HEK293T (cell line): ENCODE results near the gene ZNF343.

Experiments used
- CTCF ChIA-PET: fragments of 350-600 bp; formaldehyde crosslinking; extraction: SDS; loops from one replicate; lab custom pipeline; 2021; ENCODE audit warnings: antibody characterized with exemption, inconsistent platforms; lab: Yijun Ruan, JAX
- POLR2A ChIA-PET: fragments of 350-600 bp; formaldehyde crosslinking; extraction: SDS; loops from one replicate; lab custom pipeline; 2020; ENCODE audit warnings: antibody characterized with exemption, inconsistent platforms; lab: Yijun Ruan, JAX
- DNase-seq: peaks from one replicate; pipeline ENCODE4 v3.0.0; 2012; ENCODE audit warnings: mixed read lengths; ENCODE audit errors: extremely low spot score
- ARNT ChIP-seq: fragments of 450-650 bp; IDR thresholded peaks from 2 replicates; pipeline ENCODE4 v1.6.1; 2017; ENCODE audit warnings: mild to moderate bottlenecking
- BHLHE40 ChIP-seq: fragments of 450-650 bp; IDR thresholded peaks from 2 replicates; pipeline ENCODE4 v1.6.1; 2016; ENCODE audit warnings: mild to moderate bottlenecking, moderate library complexity, borderline replicate concordance
- CTBP1 ChIP-seq: fragments of 450-650 bp; IDR thresholded peaks from 2 replicates; pipeline ENCODE4 v1.6.1; 2016; ENCODE audit warnings: borderline replicate concordance
- ELF4 ChIP-seq: fragments of 450-650 bp; IDR thresholded peaks from 2 replicates; pipeline ENCODE4 v1.6.1; 2017; ENCODE audit warnings: antibody characterized with exemption
- FOXA1 ChIP-seq: fragments of 450-650 bp; IDR thresholded peaks from 2 replicates; pipeline ENCODE4 v1.6.1; 2016; ENCODE audit warnings: mild to moderate bottlenecking
- FOXK2 ChIP-seq: fragments of 450-650 bp; IDR thresholded peaks from 2 replicates; pipeline ENCODE4 v1.6.1; 2016; ENCODE audit warnings: mild to moderate bottlenecking
- FOXM1 ChIP-seq: fragments of 450-650 bp; IDR thresholded peaks from 2 replicates; pipeline ENCODE4 v1.6.1; 2017; ENCODE audit warnings: mild to moderate bottlenecking, borderline replicate concordance
- HDGF ChIP-seq: fragments of 450-650 bp; IDR thresholded peaks from 2 replicates; pipeline ENCODE4 v1.6.1; 2017; ENCODE audit warnings: antibody characterized with exemption, borderline replicate concordance
- L3MBTL2 ChIP-seq: fragments of 450-650 bp; conservative IDR thresholded peaks from 2 replicates; pipeline ENCODE4 v1.6.1; 2016; ENCODE audit warnings: mild to moderate bottlenecking
- LEF1 ChIP-seq: fragments of 450-650 bp; IDR thresholded peaks from 2 replicates; pipeline ENCODE4 v1.6.1; 2017; ENCODE audit warnings: mild to moderate bottlenecking, borderline replicate concordance
- NFRKB ChIP-seq: fragments of 450-650 bp; IDR thresholded peaks from 2 replicates; pipeline ENCODE4 v1.6.1; 2016; ENCODE audit warnings: mild to moderate bottlenecking, moderate library complexity
- PKNOX1 ChIP-seq: fragments of 450-650 bp; IDR thresholded peaks from 2 replicates; pipeline ENCODE4 v1.6.1; 2016
- SP1 ChIP-seq: fragments of 450-650 bp; IDR thresholded peaks from 2 replicates; pipeline ENCODE4 v1.6.1; 2017
- SUZ12 ChIP-seq: fragments of 450-650 bp; IDR thresholded peaks from 2 replicates; pipeline ENCODE4 v1.6.1; 2016; ENCODE audit warnings: mild to moderate bottlenecking
- TARDBP ChIP-seq: fragments of 450-650 bp; IDR thresholded peaks from 2 replicates; pipeline ENCODE4 v1.6.1; 2016
- ZNF384 ChIP-seq: fragments of 450-650 bp; IDR thresholded peaks from 2 replicates; pipeline ENCODE4 v1.6.1; 2016

The ZNF343 gene

DNA sequence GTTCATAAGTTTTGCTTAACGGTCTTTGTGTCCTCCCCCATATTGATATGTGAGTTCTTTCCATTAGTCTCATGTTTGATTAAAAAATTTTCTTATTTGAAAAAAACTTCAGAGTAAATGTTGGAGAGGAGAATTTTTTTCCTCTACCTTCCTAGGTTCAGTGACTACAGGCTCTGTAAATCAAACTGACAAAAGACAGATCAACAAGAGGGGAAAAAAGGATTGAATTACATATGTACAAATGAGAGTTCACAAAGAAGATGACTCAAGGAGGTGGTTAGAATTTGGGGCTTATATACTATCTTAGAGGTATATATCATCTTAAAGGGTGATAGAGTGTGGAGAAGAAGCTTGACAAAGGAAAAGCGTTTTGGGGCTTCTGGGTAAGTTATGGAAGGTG, 33.2 kb upstream of the ZNF343 start:
- ChIA-PET CTCF (interaction anchor here (0.6 to 0.8 kb wide), 4 partner anchors 17 to 24 kb away, joined by 3 to 4 read pairs (median 3); no protein-coding TSS in a partner anchor), POLR2A (no interaction called here)
- DNase-seq = no peak
- 0 out of 2 replicates have a peak, but pooled peaks have one; percentile 5 for TF ChIP-seq PKNOX1
- no peak for TF ChIP-seq SP1
- TF ChIP-seq FOXA1 = no peak
- no peak for TF ChIP-seq FOXK2

DNA sequence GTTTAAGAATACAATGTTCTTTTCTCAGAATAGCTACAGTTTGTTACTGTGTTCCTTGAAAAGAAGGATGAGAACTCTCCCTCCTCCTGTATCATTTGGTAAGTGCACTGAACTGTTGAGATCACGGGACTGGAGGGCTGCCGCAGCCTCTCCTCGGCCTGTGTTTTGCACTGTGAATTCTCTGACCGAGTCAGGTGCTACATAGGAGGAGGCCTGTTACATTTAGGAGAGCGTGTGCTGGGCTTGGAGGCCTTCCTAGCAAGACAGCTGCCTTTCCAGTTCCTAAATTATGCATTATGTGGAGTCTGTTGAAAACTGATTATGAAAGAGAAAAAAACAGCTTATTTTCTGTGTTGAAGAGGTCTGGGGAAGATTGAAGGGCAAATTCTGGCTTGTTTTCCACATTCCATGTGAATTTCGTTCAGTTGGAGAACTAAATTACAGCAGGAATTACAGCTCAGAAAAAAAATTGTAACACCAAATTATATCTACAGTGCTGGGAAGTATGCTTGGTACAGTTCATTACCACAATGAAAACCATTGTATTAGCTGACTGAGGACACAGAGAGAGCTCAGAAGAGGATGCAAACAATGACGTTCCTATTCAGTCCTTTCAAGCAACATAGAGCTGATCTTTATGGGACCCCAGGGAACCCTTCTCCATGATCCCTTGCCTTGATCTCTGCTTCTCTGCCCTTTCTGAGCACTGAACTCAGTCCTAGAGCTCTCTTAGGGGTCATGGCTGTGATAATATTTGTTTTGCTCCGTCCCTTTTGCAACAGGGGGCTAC, 30.4 kb upstream of the ZNF343 start:
- POLR2A ChIA-PET = interaction anchor here (0.6 to 1.2 kb wide), 3 partner anchors 10 to 117 kb away, joined by 3 read pairs; no protein-coding TSS in a partner anchor
- TF ChIP-seq ARNT (no peak), ELF4 (no peak), CTBP1 (no peak), BHLHE40 (no peak), TARDBP (no peak), HDGF (no peak), SUZ12 (no peak), NFRKB (no peak), L3MBTL2 (no peak), FOXA1 (no peak), SP1 (no peak)
- CTCF ChIA-PET = interaction anchor here (1.3 to 1.6 kb wide), 2 partner anchors 15 to 17 kb away, joined by 5 to 6 read pairs; no protein-coding TSS in a partner anchor
- DNase-seq = no peak

DNA sequence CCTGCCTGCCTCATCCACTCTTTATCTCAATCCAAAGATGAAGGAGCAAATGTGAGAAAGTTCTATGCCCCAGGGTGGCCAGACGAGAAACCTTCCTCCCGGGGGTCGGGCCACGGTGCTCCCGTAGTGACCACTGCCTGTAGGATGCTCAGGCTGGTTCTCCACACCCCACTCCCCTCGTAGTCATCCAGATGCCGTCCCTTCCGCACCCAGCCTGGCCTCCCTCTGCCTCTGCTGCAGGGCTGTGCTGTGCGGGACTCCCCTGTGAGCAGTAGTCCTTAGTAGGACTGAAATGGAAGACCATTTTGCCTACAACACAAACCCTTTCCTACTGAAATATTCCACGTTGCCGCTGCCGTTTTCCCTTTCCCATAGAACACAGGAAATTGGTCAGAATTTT, 29.6 kb upstream of the ZNF343 start:
- CTCF ChIA-PET = no interaction called here
- no peak for DNase-seq
- TF ChIP-seq ELF4 (no peak), HDGF (no peak), CTBP1 (no peak), ZNF384 (no peak), LEF1 (no peak), FOXA1 (no peak), SUZ12 (no peak), BHLHE40 (no peak), TARDBP (no peak), FOXK2 (no peak), L3MBTL2 (no peak), FOXM1 (no peak), NFRKB (no peak)
- POLR2A ChIA-PET = no interaction called here

- ChIA-PET CTCF (interaction anchor here (0.7 kb wide), 1 partner anchor 15 kb away, joined by 3 read pairs; no protein-coding TSS in a partner anchor), POLR2A (no interaction called here)
- DNase-seq = no peak
- TF ChIP-seq ELF4 (no peak), FOXK2 (no peak), FOXM1 (no peak), SP1 (no peak), CTBP1 (no peak)
These were observed 28.4 kb upstream of the ZNF343 start for GRCh38 chr20:2537101-2537500.

GRCh38 chr20:2536560-2536986, 27.9 kb upstream of the ZNF343 start, which contains the start of gene TMC2:
TSS of gene TMC2 (plus strand) at chr20:2536573. CDS start at chr20:2536622, 49 bp downstream.
- DNase-seq = no peak
- ChIA-PET CTCF (no interaction called here), POLR2A (no interaction called here)
- no peak for TF ChIP-seq FOXM1
- TF ChIP-seq SP1 = no peak
- TF ChIP-seq FOXA1 = no peak
- TF ChIP-seq LEF1 = no peak
- TF ChIP-seq FOXK2 = no peak
- no peak for TF ChIP-seq PKNOX1
- no peak for TF ChIP-seq CTBP1
- no peak for TF ChIP-seq HDGF

- POLR2A ChIA-PET = no interaction called here
- TF ChIP-seq CTBP1 (no peak), FOXM1 (no peak), PKNOX1 (no peak), BHLHE40 (no peak), TARDBP (no peak), FOXA1 (no peak), FOXK2 (no peak), ZNF384 (no peak), ELF4 (no peak), NFRKB (no peak), HDGF (no peak), SP1 (no peak), SUZ12 (no peak), ARNT (no peak), LEF1 (no peak), L3MBTL2 (no peak)
- DNase-seq = no peak
- CTCF ChIA-PET = no interaction called here
These were observed 27.2 kb upstream of the ZNF343 start for GRCh38 chr20:2535711-2536559.
